NCI-H2029 (cell line): Measurements from ENCODE around the gene ADAMTS19.
A peak's percentile ranks its signal among the peaks of the same experiment; 100 is the strongest.
"Not testable (repeated sequence)": the region's sequence is repeated elsewhere in the genome, so short reads cannot be mapped to it uniquely, and the experiment has no call there.

Experiments
- DNase-seq: peaks from one replicate; lab custom pipeline; 2025; lab: John Stamatoyannopoulos, UW

ADAMTS19 gene

GRCh38 chr5:129584496-129584895, 124.4 kb downstream of the ADAMTS19 start:
- DNase-seq = not testable (repeated sequence)

GRCh38 chr5:129591508-129592160, 131.5 kb downstream of the ADAMTS19 start:
- DNase-seq = no peak

DNA sequence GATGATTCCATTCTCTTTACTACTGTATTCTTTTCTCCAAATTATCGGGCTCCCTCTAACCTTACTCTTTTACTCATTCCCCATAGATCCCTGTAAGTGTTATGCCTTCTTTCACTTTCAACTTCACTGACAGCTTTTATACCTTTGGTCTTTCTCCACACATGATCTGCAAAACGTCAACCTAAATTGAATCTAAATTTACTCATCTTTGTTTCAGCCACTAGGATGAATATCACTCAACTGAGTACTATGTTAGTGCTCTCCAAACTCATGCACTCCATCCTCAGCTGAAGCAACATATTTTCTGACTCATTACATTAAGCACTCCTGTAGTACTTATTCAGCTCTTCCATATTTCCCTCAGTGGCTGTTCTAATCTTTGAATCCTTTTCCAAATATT, 133.4 kb downstream of the ADAMTS19 start:
- no peak for DNase-seq

DNA sequence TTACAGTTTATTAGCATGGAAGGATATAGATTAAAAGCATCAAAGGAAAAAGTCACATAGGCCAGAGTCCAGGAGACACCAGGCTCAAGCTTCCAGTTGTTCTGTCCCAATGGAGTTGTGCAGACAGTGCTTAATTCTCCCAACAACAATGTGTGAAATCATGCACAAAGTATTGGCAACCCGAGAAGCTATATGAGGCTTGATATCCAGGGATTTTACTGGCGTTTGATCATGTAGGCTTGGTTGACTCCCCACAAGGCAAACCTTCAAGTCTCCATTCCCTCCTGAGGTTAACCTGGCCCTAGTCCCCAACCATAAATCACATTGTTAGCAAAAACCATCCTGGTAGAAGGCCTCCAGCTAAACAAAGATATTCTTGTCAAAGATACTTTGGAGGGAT, 141.5 kb downstream of the ADAMTS19 start:
- DNase-seq = no peak

DNA sequence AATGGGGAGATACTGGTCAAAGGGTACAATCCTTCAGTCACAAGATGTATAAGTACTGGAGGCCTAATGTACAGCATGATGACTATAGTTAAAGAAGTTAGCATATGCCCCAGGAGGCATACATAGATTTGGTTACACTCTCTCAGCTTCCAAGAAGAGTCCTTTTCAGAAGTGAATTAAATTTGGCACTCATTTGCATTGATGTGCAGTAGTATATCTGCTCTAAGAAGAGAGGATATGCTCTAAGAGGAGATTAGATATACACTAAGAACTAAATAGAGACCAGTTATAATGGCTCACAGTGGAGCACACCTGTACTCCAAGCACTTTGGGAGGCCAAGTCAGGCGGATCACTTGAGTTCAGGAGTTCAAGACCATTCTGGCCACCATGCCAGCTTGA, 148.3 kb downstream of the ADAMTS19 start:
- DNase-seq = no peak

DNA sequence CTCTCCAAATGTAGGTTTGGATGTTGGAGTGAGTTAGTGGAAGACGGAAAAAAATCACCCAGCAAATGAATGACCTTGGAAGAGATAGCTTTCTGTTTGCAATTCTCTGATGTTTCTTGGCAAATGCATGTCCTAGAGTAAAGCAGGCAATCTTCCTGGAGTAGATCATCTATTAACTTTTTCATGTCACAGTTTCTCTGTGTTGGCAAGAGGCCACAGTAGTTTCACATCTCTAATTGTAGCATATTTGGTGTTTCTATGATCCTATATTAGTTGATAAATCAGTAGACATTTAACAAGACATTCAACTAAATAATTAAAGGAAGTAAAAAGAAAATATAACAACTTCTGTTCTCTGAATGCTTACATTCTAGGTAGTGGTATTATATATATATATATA, 149.6 kb downstream of the ADAMTS19 start:
- no peak for DNase-seq

DNA sequence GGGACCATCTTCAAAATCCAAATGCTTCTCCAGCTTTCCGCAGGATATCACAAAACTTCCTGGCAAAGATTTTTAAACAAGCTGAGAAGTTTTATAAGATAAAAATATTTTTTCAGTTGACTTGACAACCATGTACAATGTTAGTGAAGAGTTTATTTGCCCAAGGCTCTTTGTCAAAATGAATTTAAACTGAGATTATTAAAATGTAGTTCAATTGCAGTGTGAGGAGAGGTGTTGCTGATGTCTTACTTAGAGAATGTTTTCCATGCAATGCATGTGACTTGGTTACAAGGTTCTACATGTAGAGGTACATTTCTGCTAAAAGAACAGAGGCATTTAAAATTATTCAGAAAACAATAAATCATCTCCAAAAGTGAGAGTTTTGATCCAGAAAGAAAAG, 156.4 kb downstream of the ADAMTS19 start:
- no peak for DNase-seq

GRCh38 chr5:129617206-129617605, 157.1 kb downstream of the ADAMTS19 start:
- no peak for DNase-seq

GRCh38 chr5:129619782-129620181, 159.7 kb downstream of the ADAMTS19 start:
- no peak for DNase-seq

- DNase-seq = no peak
Observed at GRCh38 chr5:129622531-129622930, 162.4 kb downstream of the ADAMTS19 start.

DNA sequence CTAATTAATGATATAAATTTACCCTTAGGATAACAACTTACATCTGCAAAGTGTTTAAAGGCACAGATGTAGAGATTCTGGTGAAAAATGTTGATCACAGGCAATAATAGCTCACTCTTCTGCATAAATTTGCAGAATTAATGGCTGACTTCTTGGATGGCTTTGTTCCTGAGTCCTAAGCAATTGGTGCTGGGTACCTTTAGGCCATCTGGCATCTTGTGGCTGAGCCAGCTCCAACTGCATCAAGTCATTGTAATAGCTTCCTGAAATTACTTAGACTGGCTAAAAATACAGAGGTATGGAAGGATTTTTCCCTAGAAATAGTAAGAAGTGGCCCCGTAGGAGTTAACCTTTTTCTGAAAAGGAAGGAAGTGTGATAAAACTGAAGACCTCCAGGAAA, 169.5 kb downstream of the ADAMTS19 start:
- no peak for DNase-seq

- DNase-seq = no peak
Observed at GRCh38 chr5:129630101-129630500, 170.0 kb downstream of the ADAMTS19 start.

- no peak for DNase-seq
Observed at GRCh38 chr5:129631961-129632360, 171.9 kb downstream of the ADAMTS19 start.

DNA sequence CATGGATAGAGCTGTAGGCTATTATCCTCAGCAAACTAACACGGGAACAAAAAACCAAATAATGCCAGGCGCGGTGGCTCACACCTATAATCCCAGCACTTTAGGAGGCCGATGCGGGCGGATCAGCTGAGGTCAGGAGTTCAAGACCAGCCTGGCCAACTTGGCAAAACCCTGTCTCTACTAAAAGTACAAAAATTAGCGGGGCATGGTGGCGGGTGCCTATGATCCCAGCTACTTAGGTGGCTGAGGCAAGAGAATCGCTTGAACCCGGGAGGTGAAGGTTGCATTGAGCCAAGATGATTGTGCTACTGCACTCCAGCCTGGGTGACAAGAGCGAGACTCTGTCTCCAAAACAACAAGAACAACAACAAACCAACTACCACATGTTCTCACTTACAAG, 177.4 kb downstream of the ADAMTS19 start:
- not testable (repeated sequence) for DNase-seq

GRCh38 chr5:129639331-129639730, 179.2 kb downstream of the ADAMTS19 start:
- no peak for DNase-seq

DNA sequence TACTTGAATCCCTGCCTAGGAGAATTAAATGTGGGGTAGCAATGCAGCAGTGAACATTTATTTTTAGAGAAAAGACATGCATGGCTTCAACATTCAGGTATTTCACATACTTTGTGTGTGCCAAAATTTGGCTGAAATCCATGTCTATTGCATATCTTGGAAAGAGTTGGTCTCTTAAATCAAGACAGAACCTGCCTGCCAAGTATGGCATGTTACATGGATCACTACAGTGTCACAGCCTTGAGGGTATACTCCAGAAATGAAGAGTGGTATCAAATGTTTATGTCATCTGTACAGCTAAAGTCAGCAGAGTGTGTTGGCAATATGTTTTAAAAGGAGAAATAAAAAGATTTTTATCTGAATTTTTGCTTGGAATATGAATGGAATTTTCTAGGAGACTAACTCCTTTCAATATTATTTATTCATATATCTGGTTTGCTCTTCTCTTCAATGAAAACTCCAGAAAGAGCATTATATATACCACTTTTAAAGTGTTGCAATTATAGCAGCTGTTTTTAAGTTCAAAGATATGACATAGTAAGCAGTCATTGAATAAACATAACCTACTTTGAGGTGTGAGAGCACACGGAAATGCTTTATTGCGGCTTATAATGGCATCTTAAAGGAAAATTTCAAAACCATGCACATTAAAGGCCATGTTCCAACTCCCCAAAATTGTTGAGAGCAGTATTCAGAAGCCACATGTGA, 192.4 kb downstream of the ADAMTS19 start:
- no peak for DNase-seq

DNA sequence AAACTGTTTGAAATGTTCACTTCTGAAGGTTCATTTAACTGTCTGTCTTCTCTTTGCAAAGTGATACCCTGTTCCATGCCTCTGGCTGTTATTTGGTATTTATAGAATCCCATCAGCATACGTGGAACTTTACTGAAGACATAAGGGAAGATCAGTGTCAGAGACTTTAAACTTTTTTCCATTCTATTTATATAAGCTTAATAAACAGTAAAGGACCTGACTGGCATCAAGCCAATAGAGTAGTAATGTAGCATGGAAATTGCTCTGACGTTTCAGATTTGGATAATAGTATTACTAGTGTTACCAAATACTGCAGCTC, 192.9 kb downstream of the ADAMTS19 start:
- no peak for DNase-seq

- DNase-seq = no peak
Observed at GRCh38 chr5:129653442-129653841, 193.3 kb downstream of the ADAMTS19 start.

GRCh38 chr5:129656952-129657351, 196.9 kb downstream of the ADAMTS19 start:
- no peak for DNase-seq

- no peak for DNase-seq
Observed at GRCh38 chr5:129658801-129659200, 198.7 kb downstream of the ADAMTS19 start.

GRCh38 chr5:129661366-129662035, 201.4 kb downstream of the ADAMTS19 start:
- DNase-seq = no peak

DNA sequence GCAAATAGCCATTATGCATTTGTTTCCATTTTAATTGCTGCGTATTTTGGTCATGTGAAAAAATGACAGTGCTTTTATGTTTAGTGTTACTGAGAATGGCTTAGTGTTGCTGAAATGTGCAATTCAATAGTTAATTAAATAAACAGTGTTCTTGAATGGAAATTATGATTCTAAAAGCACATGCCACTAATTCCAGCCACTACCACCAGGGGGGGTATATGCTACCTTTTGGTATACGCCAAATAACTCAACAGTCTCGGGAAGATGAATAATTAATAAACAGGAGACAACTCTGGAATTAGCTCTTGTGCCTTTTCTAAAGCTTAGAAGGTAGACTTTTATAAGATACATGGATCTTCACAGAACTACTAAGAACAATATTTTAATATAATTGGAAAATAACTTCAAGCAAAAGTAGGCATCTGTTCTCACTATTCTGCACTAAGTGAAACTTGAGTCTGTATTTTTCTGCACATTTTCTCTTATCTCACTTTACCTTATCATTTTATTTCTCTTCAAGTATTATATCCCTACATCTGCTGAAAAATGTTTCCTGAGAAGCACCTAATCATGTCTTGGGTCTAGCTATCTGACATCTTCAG, 204.3 kb downstream of the ADAMTS19 start:
- DNase-seq = peak; percentile 24

DNA sequence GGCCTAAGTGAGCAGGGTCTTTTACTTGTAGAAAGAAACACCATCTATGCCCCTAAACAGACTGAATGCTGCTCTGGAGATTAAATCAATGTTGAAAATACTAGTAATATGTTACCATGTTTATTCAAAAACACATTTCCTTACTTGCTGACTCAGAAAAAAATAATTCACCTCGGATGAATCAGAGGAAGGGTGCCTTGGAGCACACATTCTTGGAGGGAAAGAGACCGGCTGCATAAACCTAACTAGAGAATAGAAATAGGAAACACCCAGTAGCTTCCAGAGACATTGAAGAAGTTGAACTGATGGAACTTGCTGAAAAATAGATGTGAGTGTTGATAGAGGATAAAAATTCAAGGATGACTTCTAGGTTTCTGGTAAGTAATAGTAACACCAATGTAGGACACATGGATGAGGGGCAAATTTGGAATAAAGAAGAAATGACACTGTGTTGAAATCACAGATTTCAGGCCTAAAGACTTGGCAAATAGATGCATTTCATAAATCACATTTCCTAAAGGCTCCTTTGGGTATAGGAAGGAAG, 210.9 kb downstream of the ADAMTS19 start:
- DNase-seq = no peak
